SU-DHL-6 (cell line): ENCODE results near the gene ZNF280B.

Experiments used
- CTCF ChIP-seq: fragments of 200-600 bp; sonication (generic); IDR thresholded peaks from one replicate; pipeline ENCODE4 v1.5.1; 2017; ENCODE audit warnings: antibody characterized with exemption, mild to moderate bottlenecking, low read length, moderate library complexity; ENCODE audit not compliant: insufficient read depth, poor library complexity, severe bottlenecking
- EZH2phosphoT487 ChIP-seq: fragments of 200-600 bp; sonication (generic), shearing (Covaris generic); conservative IDR thresholded peaks from 2 replicates; pipeline ENCODE4 v1.6.1; 2018; ENCODE audit warnings: mild to moderate bottlenecking, antibody characterized with exemption, low read length, moderate library complexity, mixed read lengths

GRCh38 chr22:22506736-22507135, 1.8 kb downstream of the ZNF280B start:
- TF ChIP-seq CTCF: no peak
- TF ChIP-seq EZH2phosphoT487: no peak
